ENCODE results near the gene SDK1.
"Not testable (repeated sequence)": the region's sequence is repeated elsewhere in the genome, so short reads cannot be mapped to it uniquely, and the experiment has no call there.

Gene SDK1

GRCh38 chr7:3961857-3962503, 660.9 kb downstream of the SDK1 start:
- no peak overlapping the region for H3K4me3 ChIP-seq (ENCODE audit: low read depth in 1 of 5, low read length in 5 of 5)
- no peaks in the 10 kb centered on the region for H3K27me3 ChIP-seq (ENCODE audit: control insufficient read depth in 5 of 5, insufficient read depth in 4 of 5, low read length in 5 of 5)
- H3K4me1 ChIP-seq (ENCODE audit: control insufficient read depth in 5 of 5, insufficient read depth in 5 of 5, low read length in 5 of 5) = no peaks in the 10 kb centered on the region
- H3K9ac ChIP-seq (ENCODE audit: low read length in 5 of 5) = no peak overlapping the region
- H3K27ac ChIP-seq (ENCODE audit: low read depth, low read length) = no peak overlapping the region
- peaks cover 0 to 7% (median 3%) of the 10 kb centered on the region in 5 donors for H3K36me3 ChIP-seq (ENCODE audit: control insufficient read depth in 5 of 5, insufficient read depth in 5 of 5, low read length in 5 of 5)
- H3K9me3 ChIP-seq (ENCODE audit: control insufficient read depth in 5 of 5, low read length in 5 of 5) = peaks cover 0 to 5% (median 0%) of the 10 kb centered on the region in 5 donors

GRCh38 chr7:3963768-3964167, 662.7 kb downstream of the SDK1 start:
- H3K4me1 ChIP-seq (ENCODE audit: control insufficient read depth in 5 of 5, insufficient read depth in 5 of 5, low read length in 5 of 5); H3K27me3 ChIP-seq (ENCODE audit: control insufficient read depth in 5 of 5, insufficient read depth in 4 of 5, low read length in 5 of 5); H3K27ac ChIP-seq (ENCODE audit: low read depth, low read length): not testable (repeated sequence)

GRCh38 chr7:3964980-3965606, 664.0 kb downstream of the SDK1 start:
- H3K4me3 ChIP-seq (ENCODE audit: low read depth in 1 of 5, low read length in 5 of 5) = no peak overlapping the region
- H3K9ac ChIP-seq (ENCODE audit: low read length in 5 of 5) = no peak overlapping the region
- peaks cover 0 to 19% (median 10%) of the 10 kb centered on the region in 5 donors for H3K36me3 ChIP-seq (ENCODE audit: control insufficient read depth in 5 of 5, insufficient read depth in 5 of 5, low read length in 5 of 5)
- no peaks in the 10 kb centered on the region for H3K4me1 ChIP-seq (ENCODE audit: control insufficient read depth in 5 of 5, insufficient read depth in 5 of 5, low read length in 5 of 5)
- H3K27ac ChIP-seq (ENCODE audit: low read depth, low read length) = no peak overlapping the region
- H3K27me3 ChIP-seq (ENCODE audit: control insufficient read depth in 5 of 5, insufficient read depth in 4 of 5, low read length in 5 of 5) = no peaks in the 10 kb centered on the region
- H3K9me3 ChIP-seq (ENCODE audit: control insufficient read depth in 5 of 5, low read length in 5 of 5) = peaks cover 0 to 5% (median 0%) of the 10 kb centered on the region in 5 donors

More at GRCh38 chr7:3963768-3964167, 662.7 kb downstream of the SDK1 start:
- H3K4me3 ChIP-seq (ENCODE audit: low read depth in 1 of 5, low read length in 5 of 5); H3K9me3 ChIP-seq (ENCODE audit: control insufficient read depth in 5 of 5, low read length in 5 of 5); H3K9ac ChIP-seq (ENCODE audit: low read length in 5 of 5): not testable (repeated sequence)
- peaks cover 0 to 19% (median 10%) of the 10 kb centered on the region in 5 donors for H3K36me3 ChIP-seq (ENCODE audit: control insufficient read depth in 5 of 5, insufficient read depth in 5 of 5, low read length in 5 of 5)

- Histone ChIP-seq H3K4me1 (ENCODE audit: control insufficient read depth in 5 of 5, insufficient read depth in 5 of 5, low read length in 5 of 5) (no peaks in the 10 kb centered on the region), H3K36me3 (ENCODE audit: control insufficient read depth in 5 of 5, insufficient read depth in 5 of 5, low read length in 5 of 5) (peaks cover 0 to 19% (median 10%) of the 10 kb centered on the region in 5 donors), H3K4me3 (ENCODE audit: low read depth in 1 of 5, low read length in 5 of 5) (no peak overlapping the region), H3K27ac (ENCODE audit: low read depth, low read length) (no peak overlapping the region), H3K27me3 (ENCODE audit: control insufficient read depth in 5 of 5, insufficient read depth in 4 of 5, low read length in 5 of 5) (no peaks in the 10 kb centered on the region), H3K9ac (ENCODE audit: low read length in 5 of 5) (no peak overlapping the region), H3K9me3 (ENCODE audit: control insufficient read depth in 5 of 5, low read length in 5 of 5) (peaks cover 0 to 5% (median 0%) of the 10 kb centered on the region in 5 donors)
These were observed 664.8 kb downstream of the SDK1 start for GRCh38 chr7:3965794-3966395.

- H3K4me1 ChIP-seq (ENCODE audit: control insufficient read depth in 5 of 5, insufficient read depth in 5 of 5, low read length in 5 of 5) = no peaks in the 10 kb centered on the region
- H3K9me3 ChIP-seq (ENCODE audit: control insufficient read depth in 5 of 5, low read length in 5 of 5) = no peaks in the 10 kb centered on the region
- H3K27me3 ChIP-seq (ENCODE audit: control insufficient read depth in 5 of 5, insufficient read depth in 4 of 5, low read length in 5 of 5) = no peaks in the 10 kb centered on the region
- no peak overlapping the region for H3K9ac ChIP-seq (ENCODE audit: low read length in 5 of 5)
- H3K4me3 ChIP-seq (ENCODE audit: low read depth in 1 of 5, low read length in 5 of 5) = no peak overlapping the region
- peaks cover 0 to 23% (median 10%) of the 10 kb centered on the region in 5 donors for H3K36me3 ChIP-seq (ENCODE audit: control insufficient read depth in 5 of 5, insufficient read depth in 5 of 5, low read length in 5 of 5)
- H3K27ac ChIP-seq (ENCODE audit: low read depth, low read length) = no peak overlapping the region
These were observed 667.2 kb downstream of the SDK1 start for GRCh38 chr7:3968234-3968633.

- H3K9ac ChIP-seq (ENCODE audit: low read length in 5 of 5) = no peak overlapping the region
- H3K4me3 ChIP-seq (ENCODE audit: low read depth in 1 of 5, low read length in 5 of 5) = no peak overlapping the region
- no peaks in the 10 kb centered on the region for H3K27me3 ChIP-seq (ENCODE audit: control insufficient read depth in 5 of 5, insufficient read depth in 4 of 5, low read length in 5 of 5)
- H3K27ac ChIP-seq (ENCODE audit: low read depth, low read length) = no peak overlapping the region
- H3K9me3 ChIP-seq (ENCODE audit: control insufficient read depth in 5 of 5, low read length in 5 of 5) = no peaks in the 10 kb centered on the region
- no peaks in the 10 kb centered on the region for H3K4me1 ChIP-seq (ENCODE audit: control insufficient read depth in 5 of 5, insufficient read depth in 5 of 5, low read length in 5 of 5)
- peaks cover 0 to 19% (median 7%) of the 10 kb centered on the region in 5 donors for H3K36me3 ChIP-seq (ENCODE audit: control insufficient read depth in 5 of 5, insufficient read depth in 5 of 5, low read length in 5 of 5)
These were observed 668.2 kb downstream of the SDK1 start for GRCh38 chr7:3969286-3969685.

GRCh38 chr7:3971323-3971722, 670.3 kb downstream of the SDK1 start:
- Histone ChIP-seq H3K4me3 (ENCODE audit: low read depth in 1 of 5, low read length in 5 of 5) (no peak overlapping the region), H3K36me3 (ENCODE audit: control insufficient read depth in 5 of 5, insufficient read depth in 5 of 5, low read length in 5 of 5) (peaks cover 0 to 25% (median 7%) of the 10 kb centered on the region in 5 donors), H3K9ac (ENCODE audit: low read length in 5 of 5) (no peak overlapping the region), H3K27ac (ENCODE audit: low read depth, low read length) (no peak overlapping the region), H3K27me3 (ENCODE audit: control insufficient read depth in 5 of 5, insufficient read depth in 4 of 5, low read length in 5 of 5) (peaks cover 0 to 3% (median 0%) of the 10 kb centered on the region in 5 donors), H3K9me3 (ENCODE audit: control insufficient read depth in 5 of 5, low read length in 5 of 5) (no peaks in the 10 kb centered on the region), H3K4me1 (ENCODE audit: control insufficient read depth in 5 of 5, insufficient read depth in 5 of 5, low read length in 5 of 5) (peaks cover 0 to 3% (median 0%) of the 10 kb centered on the region in 5 donors)

- Histone ChIP-seq H3K27ac (ENCODE audit: low read depth, low read length) (no peak overlapping the region), H3K9me3 (ENCODE audit: control insufficient read depth in 5 of 5, low read length in 5 of 5) (no peaks in the 10 kb centered on the region), H3K9ac (ENCODE audit: low read length in 5 of 5) (no peak overlapping the region), H3K27me3 (ENCODE audit: control insufficient read depth in 5 of 5, insufficient read depth in 4 of 5, low read length in 5 of 5) (peaks cover 0 to 3% (median 0%) of the 10 kb centered on the region in 5 donors), H3K36me3 (ENCODE audit: control insufficient read depth in 5 of 5, insufficient read depth in 5 of 5, low read length in 5 of 5) (peaks cover 0 to 16% (median 0%) of the 10 kb centered on the region in 5 donors), H3K4me3 (ENCODE audit: low read depth in 1 of 5, low read length in 5 of 5) (no peak overlapping the region), H3K4me1 (ENCODE audit: control insufficient read depth in 5 of 5, insufficient read depth in 5 of 5, low read length in 5 of 5) (peaks cover 0 to 3% (median 0%) of the 10 kb centered on the region in 5 donors)
These were observed 672.2 kb downstream of the SDK1 start for GRCh38 chr7:3973264-3973663.

- Histone ChIP-seq H3K27ac (ENCODE audit: low read depth, low read length) (no peak overlapping the region), H3K27me3 (ENCODE audit: control insufficient read depth in 5 of 5, insufficient read depth in 4 of 5, low read length in 5 of 5) (peaks cover 0 to 3% (median 0%) of the 10 kb centered on the region in 5 donors), H3K4me1 (ENCODE audit: control insufficient read depth in 5 of 5, insufficient read depth in 5 of 5, low read length in 5 of 5) (peaks cover 0 to 3% (median 0%) of the 10 kb centered on the region in 5 donors), H3K36me3 (ENCODE audit: control insufficient read depth in 5 of 5, insufficient read depth in 5 of 5, low read length in 5 of 5) (peaks cover 0 to 13% (median 0%) of the 10 kb centered on the region in 5 donors), H3K9me3 (ENCODE audit: control insufficient read depth in 5 of 5, low read length in 5 of 5) (no peaks in the 10 kb centered on the region), H3K4me3 (ENCODE audit: low read depth in 1 of 5, low read length in 5 of 5) (no peak overlapping the region), H3K9ac (ENCODE audit: low read length in 5 of 5) (no peak overlapping the region)
These were observed 673.3 kb downstream of the SDK1 start for GRCh38 chr7:3974329-3974728.

- H3K9ac ChIP-seq (ENCODE audit: low read length in 5 of 5) = no peak overlapping the region
- H3K9me3 ChIP-seq (ENCODE audit: control insufficient read depth in 5 of 5, low read length in 5 of 5) = no peaks in the 10 kb centered on the region
- peaks cover 0 to 3% (median 0%) of the 10 kb centered on the region in 5 donors for H3K27me3 ChIP-seq (ENCODE audit: control insufficient read depth in 5 of 5, insufficient read depth in 4 of 5, low read length in 5 of 5)
- peaks cover 0 to 13% (median 0%) of the 10 kb centered on the region in 5 donors for H3K36me3 ChIP-seq (ENCODE audit: control insufficient read depth in 5 of 5, insufficient read depth in 5 of 5, low read length in 5 of 5)
- no peak overlapping the region for H3K27ac ChIP-seq (ENCODE audit: low read depth, low read length)
- H3K4me3 ChIP-seq (ENCODE audit: low read depth in 1 of 5, low read length in 5 of 5) = no peak overlapping the region
- H3K4me1 ChIP-seq (ENCODE audit: control insufficient read depth in 5 of 5, insufficient read depth in 5 of 5, low read length in 5 of 5) = peaks cover 0 to 3% (median 0%) of the 10 kb centered on the region in 5 donors
These were observed 674.3 kb downstream of the SDK1 start for GRCh38 chr7:3975371-3975770.

All from subcutaneous abdominal adipose tissue (tissue), 5 donors.